A549 treated with AZD9567 at 1 μM for 4 hours (cell line): ENCODE measurements around the gene ENPEP. TPM values are rescaled to one million over a fixed set of nuclear protein-coding genes. Genes with fewer than 3 reads are reported as not detected.

Experiments
- total RNA-seq: library from RNA; stranded (reverse); fragments of 200-300 nt; extraction: Qiagen RNA extraction; gene quantifications from 5 replicates; pipeline ENCODE4 v1.2.3, GENCODE V29; 2022; ENCODE audit not compliant: insufficient read depth

ENPEP gene
- total RNA-seq: 0.01 to 0.07 TPM (median 0.05 TPM) in 4 of 5 replicates, not detected in the other

DNA sequence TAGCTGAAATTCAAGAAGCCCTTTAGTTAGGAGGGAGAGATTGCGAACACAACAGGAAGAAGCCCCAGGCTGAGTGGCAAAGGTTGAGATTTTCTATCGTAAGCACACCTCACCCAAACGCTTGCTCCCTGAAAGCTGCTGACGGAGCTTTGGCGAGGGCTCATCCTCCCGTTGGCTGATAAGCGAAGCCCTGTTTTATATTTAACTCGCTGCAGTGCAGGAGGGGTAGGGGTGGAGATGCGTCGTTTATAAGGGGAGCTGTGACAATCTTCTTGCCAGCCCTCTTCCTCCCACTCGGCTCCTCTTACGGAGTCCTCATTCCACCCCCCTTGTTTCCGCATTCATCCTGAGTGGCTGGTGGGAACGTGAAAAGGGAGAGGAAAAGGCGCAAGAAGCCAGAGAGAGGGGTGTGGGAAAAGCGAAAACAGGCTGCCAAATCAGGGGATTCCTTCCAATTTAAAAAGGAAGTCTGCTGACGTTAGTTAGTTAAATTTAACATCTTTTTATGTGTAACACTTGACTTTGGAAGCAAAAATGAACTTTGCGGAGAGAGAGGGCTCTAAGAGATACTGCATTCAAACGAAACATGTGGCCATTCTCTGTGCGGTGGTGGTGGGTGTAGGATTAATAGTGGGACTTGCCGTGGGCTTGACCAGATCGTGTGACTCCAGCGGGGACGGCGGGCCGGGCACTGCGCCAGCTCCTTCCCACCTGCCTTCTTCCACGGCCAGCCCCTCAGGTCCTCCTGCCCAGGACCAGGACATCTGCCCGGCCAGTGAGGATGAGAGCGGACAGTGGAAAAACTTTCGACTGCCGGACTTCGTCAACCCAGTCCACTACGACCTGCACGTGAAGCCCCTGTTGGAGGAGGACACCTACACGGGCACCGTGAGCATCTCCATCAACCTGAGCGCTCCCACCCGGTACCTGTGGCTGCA is at the start of gene ENPEP:
ENPEP (plus strand) TSS at position 275 of the 938 bp plus-strand sequence; CDS start at position 535, 260 bp downstream.

Other genes with a start within 250 kb of the ENPEP start
- gene PITX2, start 146.9 kb downstream of the ENPEP start, total RNA-seq: 0.75 to 0.80 TPM (median 0.78 TPM) in 4 of 5 replicates, not detected in the other